ENCODE results near the gene CPB1.

DNA sequence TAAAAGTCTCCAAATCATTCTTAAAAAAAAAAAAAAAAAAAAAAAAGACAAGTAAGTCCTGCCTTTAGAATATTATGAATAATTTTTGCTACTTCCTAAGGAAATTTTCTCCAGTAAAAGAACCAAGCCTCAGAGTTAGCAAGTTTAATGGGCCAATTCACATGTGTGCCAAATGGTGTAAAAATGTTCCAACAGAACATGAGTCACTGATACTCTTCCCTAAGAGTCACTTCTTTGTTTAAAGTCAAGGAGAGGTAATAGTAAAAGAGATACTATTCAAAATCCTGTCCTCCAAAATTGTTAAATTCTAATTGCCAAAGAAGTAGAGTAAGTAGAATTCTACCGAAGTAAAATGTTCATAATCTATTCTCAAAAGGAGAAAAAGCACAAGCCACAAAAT is 19.7 kb downstream of the CPB1 start:
- TF ChIP-seq ZNF274 (IDR thresholded peaks at IDR 0.05; ENCODE audit: low read length) (no peak), ZNF274 (tag by site-specific recombination; IDR thresholded peaks at IDR 0.05; ENCODE audit: borderline replicate concordance) (no peak), CTCF (tag by site-specific recombination; IDR thresholded peaks at IDR 0.05) (no peak), TRIM28 (IDR thresholded peaks at IDR 0.05; ENCODE audit: borderline replicate concordance, low read length) (no peak), REST (tag by site-specific recombination; IDR thresholded peaks at IDR 0.05) (no peak), SETDB1 (IDR thresholded peaks at IDR 0.05; ENCODE audit: insufficient read length, low read length) (no peak), GLI4 (tag by site-specific recombination; IDR thresholded peaks at IDR 0.05) (no peak), ZNF121 (tag by site-specific recombination; IDR thresholded peaks at IDR 0.05) (no peak), ZNF24 (tag by site-specific recombination; IDR thresholded peaks at IDR 0.05) (no peak), ZNF416 (tag by site-specific recombination; IDR thresholded peaks at IDR 0.05) (no peak)
- TF ChIP-seq, protein P1, sequence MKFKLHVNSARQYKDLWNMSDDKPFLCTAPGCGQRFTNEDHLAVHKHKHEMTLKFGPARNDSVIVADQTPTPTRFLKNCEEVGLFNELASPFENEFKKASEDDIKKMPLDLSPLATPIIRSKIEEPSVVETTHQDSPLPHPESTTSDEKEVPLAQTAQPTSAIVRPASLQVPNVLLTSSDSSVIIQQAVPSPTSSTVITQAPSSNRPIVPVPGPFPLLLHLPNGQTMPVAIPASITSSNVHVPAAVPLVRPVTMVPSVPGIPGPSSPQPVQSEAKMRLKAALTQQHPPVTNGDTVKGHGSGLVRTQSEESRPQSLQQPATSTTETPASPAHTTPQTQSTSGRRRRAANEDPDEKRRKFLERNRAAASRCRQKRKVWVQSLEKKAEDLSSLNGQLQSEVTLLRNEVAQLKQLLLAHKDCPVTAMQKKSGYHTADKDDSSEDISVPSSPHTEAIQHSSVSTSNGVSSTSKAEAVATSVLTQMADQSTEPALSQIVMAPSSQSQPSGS (tag by site-specific recombination; IDR thresholded peaks at IDR 0.05; ENCODE audit: low read depth), result no peak
